ENCODE data around the gene VIM.

DNA sequence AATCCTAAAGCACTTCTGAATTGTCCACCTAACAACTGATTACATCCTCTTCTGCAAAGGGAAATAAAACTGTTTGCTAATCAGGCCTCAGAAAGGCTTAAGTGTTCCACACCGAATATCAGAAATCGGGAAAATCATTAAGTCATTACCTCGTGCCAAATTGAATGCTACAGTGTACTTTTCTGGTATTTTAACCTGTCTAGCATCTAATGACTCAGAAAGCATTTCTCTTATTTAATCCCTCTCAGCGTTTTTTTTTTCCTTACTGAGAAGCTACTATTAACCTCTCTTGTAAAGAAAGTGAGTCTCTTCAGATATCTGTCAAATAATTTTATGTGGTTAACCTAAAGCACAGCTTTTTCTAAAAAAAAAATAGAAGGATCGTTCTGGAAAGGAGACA, 28.6 kb downstream of the VIM start:
- TF ChIP-seq CTCF (IDR thresholded peaks at IDR 0.05) = no peak
- no peak for TF ChIP-seq POLR2AphosphoS5 (IDR thresholded peaks at IDR 0.05)
- TF ChIP-seq POLR2A (IDR thresholded peaks at IDR 0.05) = no peak

All from suprapubic skin (tissue), 4 donors.